Measurements from ENCODE around the gene DIAPH2. TPM values are rescaled to one million over a fixed set of nuclear protein-coding genes. Genes with fewer than 3 reads are reported as not detected.

DIAPH2 gene
- total and polyA plus RNA-seq, 2 of the 13 experiments (the other 11 are each of a cell fraction or from before 2014, with no cell fraction given): 2.1 to 8.5 TPM

DNA sequence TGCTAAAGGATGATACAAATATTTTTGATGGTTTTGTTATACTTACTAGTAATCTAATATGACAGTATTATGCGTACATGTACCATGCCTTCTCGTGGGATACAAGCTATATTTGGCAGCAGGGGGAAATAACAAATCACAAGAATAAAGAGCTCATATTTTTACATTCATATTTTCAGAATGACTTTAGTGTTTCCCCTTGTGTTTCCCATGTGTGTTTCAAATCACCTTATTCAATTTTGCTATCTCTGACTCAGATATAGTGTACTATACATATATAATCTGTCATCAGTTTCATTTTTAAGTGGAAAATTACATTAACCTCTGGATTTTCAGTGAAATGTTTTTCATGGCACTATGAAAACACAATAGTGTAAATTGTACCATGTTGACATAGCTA lies 345.8 kb downstream of the DIAPH2 start:
- no peak overlapping the region for H3K4me3 ChIP-seq (replicated peaks in 1 of 3; ENCODE audit: insufficient read depth in 1 of 3, low read depth in 2 of 3, low read length in 3 of 3)
- WGBS (ENCODE audit: low lambda C conversion rate): 98% methylated on average over 2 of the region's 2 CpGs
- ATAC-seq (no peak), FAIRE-seq (no peak), DNase-seq (ENCODE audit: low spot score) (no peak)
- ChIA-PET POLR2A (no interaction called here), CTCF (ENCODE audit: low intra/inter-chr PET ratio, low total read pairs) (no interaction called here)
- no peak overlapping the region for H3K27ac ChIP-seq (ENCODE audit: extremely low read length, insufficient read depth, low read length)
- intact Hi-C loops (cut with micrococcal nuclease; ENCODE audit: unreplicated experiment): no loop called here
- H2AFZ ChIP-seq (ENCODE audit: low read length): no peak overlapping the region
- no peaks in the 10 kb centered on the region for H3K79me2 ChIP-seq (ENCODE audit: insufficient read depth, low read length)
- H3K4me2 ChIP-seq (ENCODE audit: low read depth, low read length): no peak overlapping the region
- no peaks in the 10 kb centered on the region for H3K9me3 ChIP-seq (ENCODE audit: low read length)
- no peaks in the 10 kb centered on the region for H4K20me1 ChIP-seq (ENCODE audit: insufficient read depth, low read length)
- TF ChIP-seq SKI (IDR thresholded peaks at IDR 0.05; ENCODE audit: partially characterized antibody): no peak
- no peak for TF ChIP-seq HNF4G (IDR thresholded peaks at IDR 0.05; ENCODE audit: borderline replicate concordance, low read depth, low read length)
- TF ChIP-seq HNF4G (CRISPR knock-in tag; IDR thresholded peaks at IDR 0.05; ENCODE audit: borderline replicate concordance, low read depth): no peak
- no peak for TF ChIP-seq HDAC2 (CRISPR knock-in tag; IDR thresholded peaks at IDR 0.05)
- TF ChIP-seq YEATS4 (CRISPR knock-in tag; IDR thresholded peaks at IDR 0.05; ENCODE audit: borderline replicate concordance): no peak
- no peak for TF ChIP-seq ZNF253 (CRISPR knock-in tag; IDR thresholded peaks at IDR 0.05; ENCODE audit: borderline replicate concordance)
- TF ChIP-seq SNAPC2 (CRISPR knock-in tag; IDR thresholded peaks at IDR 0.05): no peak
- no peaks in the 10 kb centered on the region for H3K27me3 ChIP-seq (ENCODE audit: control insufficient read depth in 1 of 2, insufficient read depth in 2 of 2, low read length in 2 of 2)
- in situ Hi-C loops (cut with HindIII; ENCODE audit: extremely low pct_ligation_motif_present, low pct_unique_long_range_greater_than_20kb): no loop called here
- H3K36me3 ChIP-seq (replicated peaks in 1 of 2; ENCODE audit: control insufficient read depth in 1 of 2, insufficient read depth in 2 of 2, low read length in 2 of 2): no peaks in the 10 kb centered on the region
- H3K9ac ChIP-seq (ENCODE audit: insufficient read depth, low read depth, low read length): no peak overlapping the region
- H3K4me1 ChIP-seq (ENCODE audit: insufficient read depth, low read length): no peaks in the 10 kb centered on the region
- BruUV-seq (replicated peaks): no TSS peak

GRCh38 chrX:97030947-97031346 lies 346.3 kb downstream of the DIAPH2 start:
- no peaks in the 10 kb centered on the region for H3K36me3 ChIP-seq (replicated peaks in 1 of 2; ENCODE audit: control insufficient read depth in 1 of 2, insufficient read depth in 2 of 2, low read length in 2 of 2)
- no peak overlapping the region for H2AFZ ChIP-seq (ENCODE audit: low read length)
- intact Hi-C loops (cut with micrococcal nuclease; ENCODE audit: unreplicated experiment): no loop called here
- in situ Hi-C loops (cut with HindIII; ENCODE audit: extremely low pct_ligation_motif_present, low pct_unique_long_range_greater_than_20kb): no loop called here
- no peaks in the 10 kb centered on the region for H3K4me1 ChIP-seq (ENCODE audit: insufficient read depth, low read length)
- H3K79me2 ChIP-seq (ENCODE audit: insufficient read depth, low read length): no peaks in the 10 kb centered on the region
- no peak overlapping the region for H3K4me2 ChIP-seq (ENCODE audit: low read depth, low read length)
- ChIA-PET CTCF (ENCODE audit: low intra/inter-chr PET ratio, low total read pairs) (no interaction called here), POLR2A (no interaction called here)
- no peak for FAIRE-seq
- no peak overlapping the region for H3K4me3 ChIP-seq (replicated peaks in 1 of 3; ENCODE audit: insufficient read depth in 1 of 3, low read depth in 2 of 3, low read length in 3 of 3)
- no peaks in the 10 kb centered on the region for H3K27me3 ChIP-seq (ENCODE audit: control insufficient read depth in 1 of 2, insufficient read depth in 2 of 2, low read length in 2 of 2)
- no peak overlapping the region for H3K27ac ChIP-seq (ENCODE audit: extremely low read length, insufficient read depth, low read length)
- no peaks in the 10 kb centered on the region for H4K20me1 ChIP-seq (ENCODE audit: insufficient read depth, low read length)
- no peak overlapping the region for H3K9ac ChIP-seq (ENCODE audit: insufficient read depth, low read depth, low read length)
- DNase-seq (ENCODE audit: low spot score): no peak
- no peaks in the 10 kb centered on the region for H3K9me3 ChIP-seq (ENCODE audit: low read length)
- ATAC-seq: no peak
- 93% methylated on average over 1 of the region's 1 CpG for WGBS (ENCODE audit: low lambda C conversion rate)
- no peak for TF ChIP-seq ZNF720 (CRISPR knock-in tag; IDR thresholded peaks at IDR 0.05)
- TF ChIP-seq PCBP1 (IDR thresholded peaks at IDR 0.05; ENCODE audit: borderline replicate concordance, low read depth, low read length): no peak
- no peak for TF ChIP-seq IRF2 (CRISPR knock-in tag; IDR thresholded peaks at IDR 0.05)
- no peak for TF ChIP-seq MAFK (conservative IDR thresholded peaks at IDR 0.05 in 1 of 2, IDR thresholded peaks at IDR 0.05 in 1 of 2; ENCODE audit: low read length in 2 of 2)
- TF ChIP-seq IKZF4 (CRISPR knock-in tag; IDR thresholded peaks at IDR 0.05; ENCODE audit: borderline replicate concordance, low read depth, not compliant biosample characterization): no peak
- TF ChIP-seq ZNF576 (CRISPR knock-in tag; IDR thresholded peaks at IDR 0.05): no peak
- TF ChIP-seq ZNF207 (IDR thresholded peaks at IDR 0.05; ENCODE audit: borderline replicate concordance): no peak
- TF ChIP-seq ZSCAN31 (CRISPR knock-in tag; IDR thresholded peaks at IDR 0.05; ENCODE audit: low read depth): no peak
- TF ChIP-seq JUN (CRISPR knock-in tag; IDR thresholded peaks at IDR 0.05): no peak
- TF ChIP-seq ZNF101 (CRISPR knock-in tag; IDR thresholded peaks at IDR 0.05; ENCODE audit: borderline replicate concordance, low read depth): no peak
- TF ChIP-seq ZBTB10 (CRISPR knock-in tag; IDR thresholded peaks at IDR 0.05; ENCODE audit: borderline replicate concordance): no peak
- TF ChIP-seq ZNF660 (CRISPR knock-in tag; IDR thresholded peaks at IDR 0.05; ENCODE audit: borderline replicate concordance, low read depth): no peak
- no TSS peak for BruUV-seq (replicated peaks)

Data from HepG2 (cell line).